Inferior parietal cortex (tissue), 1 donor: ENCODE results near the gene SPTB.
A peak's percentile ranks its signal among the peaks of the same experiment; 100 is the strongest.

Experiments
- DNase-seq: peaks from one replicate; pipeline ENCODE4 v3.0.0-alpha.2; 2016; ENCODE audit errors: extremely low spot score

SPTB gene

GRCh38 chr14:64850369-64851137 is 29.2 kb downstream of the SPTB start:
- no peak for DNase-seq

DNA sequence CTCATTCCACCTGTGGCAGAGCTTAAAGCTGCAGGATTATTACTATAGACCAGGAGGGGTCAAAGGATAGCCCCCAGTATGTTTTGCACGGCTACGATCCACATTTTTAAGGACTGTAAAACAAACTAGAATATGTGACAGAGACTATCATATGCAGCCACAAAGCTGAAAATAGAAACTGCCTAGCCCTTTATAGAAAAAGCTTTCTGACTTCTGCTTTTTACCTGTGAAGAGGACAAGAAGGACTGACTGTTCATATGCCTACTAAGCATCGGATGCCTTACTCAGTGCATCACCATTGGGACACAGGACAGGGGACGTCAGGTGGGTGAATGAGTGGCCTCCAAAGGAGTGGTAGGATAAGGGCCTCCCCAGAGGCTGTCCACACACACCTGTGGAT is 29.8 kb downstream of the SPTB start:
- no peak for DNase-seq

DNA sequence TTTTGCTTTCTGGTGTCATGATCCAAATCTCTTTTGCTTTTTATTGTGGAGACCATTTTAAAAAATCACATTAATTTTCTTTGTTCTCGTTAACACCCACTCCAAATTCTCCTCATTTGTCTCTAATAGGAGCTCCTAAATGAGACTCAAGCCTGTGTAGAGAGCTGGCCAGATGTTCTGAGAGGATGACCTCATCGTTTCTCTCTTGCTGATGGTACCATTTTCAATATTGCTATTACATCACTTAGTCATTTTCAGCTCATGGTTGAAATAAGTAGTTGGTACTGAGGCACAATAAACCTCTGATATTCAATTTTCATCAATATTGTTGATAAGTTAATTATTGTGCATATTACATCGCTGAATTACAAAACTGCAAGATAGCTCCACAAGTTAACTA is 31.5 kb downstream of the SPTB start:
- DNase-seq = no peak

GRCh38 chr14:64846319-64846718 is 33.4 kb downstream of the SPTB start:
- DNase-seq = no peak

DNA sequence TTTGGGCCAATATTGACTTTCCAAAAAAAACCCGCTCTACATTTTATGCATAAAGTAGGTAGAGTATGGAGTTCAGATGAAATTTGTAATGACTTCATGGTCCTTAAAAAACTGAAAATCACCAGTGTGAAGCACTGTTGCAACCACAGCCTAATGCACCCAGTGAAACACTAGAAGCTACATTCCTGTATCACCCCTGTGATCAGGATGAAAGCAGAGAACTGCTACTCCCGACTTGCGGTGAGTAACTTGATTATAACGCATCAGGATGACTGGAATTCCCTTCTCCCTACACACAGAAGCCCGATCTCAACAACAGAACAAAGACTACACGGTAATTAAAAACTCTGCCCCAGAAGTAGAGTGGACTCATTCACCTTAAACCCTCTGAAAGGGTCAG is 33.8 kb downstream of the SPTB start:
- no peak for DNase-seq

DNA sequence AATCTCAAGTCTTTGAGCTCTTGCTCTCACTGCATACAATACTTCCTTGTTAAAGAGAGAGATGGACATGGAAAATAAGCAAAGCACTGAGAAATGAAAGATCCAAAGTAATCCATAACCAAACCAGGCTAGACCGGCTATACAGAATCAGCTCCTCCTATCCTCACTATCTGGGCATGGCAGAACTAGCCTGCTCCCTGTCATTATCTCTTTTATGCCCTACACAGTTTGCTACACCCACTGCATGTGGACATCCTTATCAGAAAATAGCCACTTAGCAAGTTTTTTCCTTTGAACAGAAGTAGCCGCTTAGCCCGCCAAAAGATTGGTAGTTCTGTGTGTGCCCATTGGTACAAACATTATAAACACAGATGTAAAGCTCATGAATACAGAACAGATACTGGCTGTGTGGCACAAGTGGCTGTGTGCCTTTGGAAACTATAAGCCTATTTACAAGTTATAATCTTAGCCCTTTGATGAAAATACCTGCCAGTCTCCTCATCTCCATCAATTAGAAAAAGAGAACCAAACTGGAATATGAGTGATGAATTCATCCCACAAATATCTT is 34.7 kb downstream of the SPTB start:
- DNase-seq = no peak

DNA sequence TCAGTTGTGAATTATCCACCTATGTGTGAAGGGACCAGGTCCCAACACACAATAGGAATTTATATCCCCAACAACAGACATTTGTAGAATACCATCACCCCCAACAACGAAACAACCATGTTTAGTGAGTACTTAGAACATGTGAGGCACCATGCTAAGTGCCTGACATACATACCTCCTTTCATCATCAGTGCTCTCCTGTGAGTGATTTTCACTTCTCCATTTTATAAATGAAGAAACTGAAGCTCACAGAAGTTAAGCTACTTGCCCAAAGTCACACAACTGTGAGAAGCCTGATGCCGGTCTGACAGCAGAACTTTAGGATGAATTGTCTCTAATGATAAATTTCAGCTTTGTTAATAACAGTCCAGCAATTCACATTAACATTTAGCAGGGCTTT is 35.4 kb downstream of the SPTB start:
- no peak for DNase-seq

DNA sequence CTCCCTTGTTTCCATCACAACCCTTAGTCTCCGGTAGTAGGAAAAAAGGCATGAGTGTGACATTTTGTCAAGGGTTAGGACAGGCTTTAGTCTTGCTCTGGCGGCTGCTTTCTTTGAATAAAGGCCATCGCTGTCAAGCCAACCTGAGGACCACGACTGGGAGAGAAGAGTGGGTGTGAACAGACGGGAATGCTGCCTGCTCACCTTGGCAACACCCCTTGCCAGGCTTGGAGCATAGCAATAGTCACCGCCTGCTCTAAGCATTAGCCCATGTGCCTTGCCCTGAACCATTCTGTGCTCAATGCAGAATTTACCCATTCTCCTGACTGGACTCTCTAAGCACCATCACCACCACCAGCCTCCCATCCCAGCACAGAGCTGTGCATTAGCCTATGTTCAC is 36.2 kb downstream of the SPTB start:
- no peak for DNase-seq

GRCh38 chr14:64841772-64842750 is 37.6 kb downstream of the SPTB start:
- DNase-seq = no peak

- no peak for DNase-seq
Observed at GRCh38 chr14:64841121-64841651, 38.5 kb downstream of the SPTB start.

GRCh38 chr14:64838656-64839055 is 41.1 kb downstream of the SPTB start:
- DNase-seq = no peak

GRCh38 chr14:64835431-64835830 is 44.3 kb downstream of the SPTB start:
- no peak for DNase-seq

DNA sequence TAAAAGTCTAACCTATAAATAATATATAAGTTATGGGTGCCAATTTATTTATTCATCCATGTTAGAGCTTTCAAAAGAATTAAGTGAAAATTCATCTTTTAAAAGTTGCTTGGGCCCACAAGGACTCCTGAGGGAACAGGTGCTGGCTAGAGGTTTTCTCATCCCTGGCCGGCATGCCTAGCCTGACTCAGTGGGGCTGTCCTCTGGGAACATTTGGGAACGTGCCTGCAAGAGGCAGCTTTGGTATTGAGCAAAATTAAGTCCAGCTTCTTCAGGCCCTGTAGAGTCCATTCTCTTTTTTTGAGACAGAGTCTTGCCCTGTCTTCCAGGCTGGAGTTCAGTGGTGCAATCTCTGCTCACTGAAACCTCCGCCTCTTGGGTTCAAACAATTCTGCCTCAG is 44.7 kb downstream of the SPTB start:
- DNase-seq = no peak

- DNase-seq = no peak
Observed at GRCh38 chr14:64831419-64831818, 48.3 kb downstream of the SPTB start.

GRCh38 chr14:64830961-64831360 is 48.7 kb downstream of the SPTB start:
- no peak for DNase-seq

DNA sequence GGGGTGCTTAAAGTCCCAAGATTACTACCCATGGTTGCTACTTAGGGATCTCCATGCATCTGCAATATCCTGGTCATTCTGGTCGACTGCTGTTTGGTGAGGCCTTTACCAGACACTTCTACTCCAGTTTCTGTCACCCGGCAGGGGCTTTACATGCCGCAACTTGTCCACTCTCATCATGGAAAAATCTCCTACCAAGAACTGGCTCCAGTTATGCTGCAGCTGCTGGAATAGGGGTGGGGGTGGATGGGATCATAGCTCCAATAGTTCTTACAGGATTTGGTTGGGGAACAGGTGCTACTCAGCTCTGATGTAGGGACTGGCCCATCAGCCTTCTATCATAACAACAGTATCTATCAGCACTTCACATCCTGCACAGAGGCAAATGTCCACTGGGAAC is 51.6 kb downstream of the SPTB start:
- DNase-seq = no peak

- no peak for DNase-seq
Observed at GRCh38 chr14:64826845-64827244, 52.9 kb downstream of the SPTB start.

DNA sequence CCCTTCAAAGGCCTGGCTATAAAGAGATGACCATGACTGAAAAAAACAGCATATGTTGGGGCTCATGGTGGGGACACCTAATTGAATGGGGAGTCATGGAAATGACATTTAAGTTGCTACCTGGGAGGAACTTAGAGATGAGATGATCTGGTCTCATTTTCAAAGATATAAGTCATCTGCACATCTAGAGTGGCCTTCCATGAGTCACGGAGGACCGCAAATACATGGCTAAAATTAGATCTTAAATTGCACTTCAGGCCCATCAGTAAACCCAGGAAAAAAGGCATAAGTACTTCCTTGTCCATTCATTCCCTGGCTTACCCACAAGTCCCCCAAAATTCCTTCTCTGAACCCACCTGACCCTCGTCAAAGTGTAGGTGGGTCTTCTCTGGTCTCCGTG is 53.4 kb downstream of the SPTB start:
- no peak for DNase-seq

GRCh38 chr14:64825509-64825908 is 54.2 kb downstream of the SPTB start:
- no peak for DNase-seq

DNA sequence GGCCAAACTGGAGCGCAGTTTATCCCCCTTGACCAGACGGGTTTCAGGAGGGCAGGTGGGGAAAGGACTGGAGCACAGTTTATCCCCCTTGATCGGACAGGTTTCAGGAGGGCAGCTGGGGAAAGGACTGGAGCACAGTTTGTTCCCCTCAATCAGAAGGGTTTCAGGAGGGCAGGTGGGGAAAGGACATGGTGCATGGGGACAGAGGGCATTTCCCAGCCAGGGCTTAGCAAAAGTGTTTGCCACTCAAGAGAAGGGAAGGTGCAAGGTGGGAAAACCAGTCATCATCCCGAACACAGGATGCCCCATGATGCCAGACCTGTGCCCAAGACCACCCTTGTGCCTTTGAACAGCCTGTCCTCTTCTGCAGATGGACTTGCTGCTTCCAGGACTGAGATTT is 54.7 kb downstream of the SPTB start:
- DNase-seq = no peak

- no peak for DNase-seq
Observed at GRCh38 chr14:64824471-64824870, 55.2 kb downstream of the SPTB start.

GRCh38 chr14:64823305-64823861 is 56.3 kb downstream of the SPTB start:
- peak; percentile 57 for DNase-seq
